H1 (cell line): ENCODE measurements around the gene GANAB. TPM values are rescaled to one million over a fixed set of nuclear protein-coding genes. Genes with fewer than 3 reads are reported as not detected.

Experiments
- polyA plus RNA-seq, 7 experiments: library from polyadenylated mRNA; depleted of rRNA in 3 of 7; stranded (reverse) in 5 of 7; unstranded in 2 of 7; fragments of >200 nt in 5 of 7; fragments of 200-250 nt in 2 of 7; gene quantifications; 1 replicate in 5 of 7; 2 replicates in 1 of 7; 4 replicates in 1 of 7; pipeline versions ENCODE4 v1.2.1 to v1.2.3, GENCODE V29; 2011 to 2013; ENCODE audit warnings: missing spikeins in 2 of 7, mixed read lengths in 2 of 7
- total RNA-seq: library from RNA; stranded (reverse); fragmentation: NEBNext Ultra II Directional; extraction: Animal tissue kit (Norgen Biotek cat#: 25700); gene quantifications from 2 replicates; pipeline ENCODE4 v1.2.1, GENCODE V29; 2021
- TF ChIP-seq, protein P1 (sequence below): IDR thresholded peaks from 2 replicates; pipeline ENCODE4 v1.6.1; 2011; ENCODE audit warnings: low read length, improper control_type of control experiment

The GANAB gene
- total and polyA plus RNA-seq, 2 of the 8 experiments (the other 6 are each of a cell fraction or from before 2014, with no cell fraction given), result 289 to 330 TPM

DNA sequence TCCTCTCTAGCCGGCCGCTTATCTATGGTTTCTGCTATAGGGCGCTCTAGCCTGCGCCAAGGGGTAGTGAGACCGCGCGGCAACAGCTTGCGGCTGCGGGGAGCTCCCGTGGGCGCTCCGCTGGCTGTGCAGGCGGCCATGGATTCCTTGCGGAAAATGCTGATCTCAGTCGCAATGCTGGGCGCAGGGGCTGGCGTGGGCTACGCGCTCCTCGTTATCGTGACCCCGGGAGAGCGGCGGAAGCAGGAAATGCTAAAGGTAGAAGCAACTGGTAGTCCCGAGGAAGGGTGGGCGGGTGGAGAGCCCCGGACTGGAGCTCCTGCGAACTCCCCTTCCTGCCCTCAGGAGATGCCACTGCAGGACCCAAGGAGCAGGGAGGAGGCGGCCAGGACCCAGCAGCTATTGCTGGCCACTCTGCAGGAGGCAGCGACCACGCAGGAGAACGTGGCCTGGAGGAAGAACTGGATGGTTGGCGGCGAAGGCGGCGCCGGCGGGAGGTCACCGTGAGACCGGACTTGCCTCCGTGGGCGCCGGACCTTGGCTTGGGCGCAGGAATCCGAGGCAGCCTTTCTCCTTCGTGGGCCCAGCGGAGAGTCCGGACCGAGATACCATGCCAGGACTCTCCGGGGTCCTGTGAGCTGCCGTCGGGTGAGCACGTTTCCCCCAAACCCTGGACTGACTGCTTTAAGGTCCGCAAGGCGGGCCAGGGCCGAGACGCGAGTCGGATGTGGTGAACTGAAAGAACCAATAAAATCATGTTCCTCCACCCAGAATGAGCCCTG lies 25.4 kb upstream of the GANAB start, which contains the start of the genes LBHD1 and UQCC3 (continued):
- TF ChIP-seq, protein P1, sequence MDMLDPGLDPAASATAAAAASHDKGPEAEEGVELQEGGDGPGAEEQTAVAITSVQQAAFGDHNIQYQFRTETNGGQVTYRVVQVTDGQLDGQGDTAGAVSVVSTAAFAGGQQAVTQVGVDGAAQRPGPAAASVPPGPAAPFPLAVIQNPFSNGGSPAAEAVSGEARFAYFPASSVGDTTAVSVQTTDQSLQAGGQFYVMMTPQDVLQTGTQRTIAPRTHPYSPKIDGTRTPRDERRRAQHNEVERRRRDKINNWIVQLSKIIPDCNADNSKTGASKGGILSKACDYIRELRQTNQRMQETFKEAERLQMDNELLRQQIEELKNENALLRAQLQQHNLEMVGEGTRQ, result no peak
